Measurements from ENCODE around the gene ENG.

Gene ENG

GRCh38 chr9:127814619-127815511 lies 39.6 kb downstream of the ENG start:
- DNase-seq (ENCODE audit: low read depth), result no peak

GRCh38 chr9:127813686-127814226 lies 40.7 kb downstream of the ENG start:
- DNase-seq (ENCODE audit: low read depth), result no peak

GRCh38 chr9:127812936-127813675 lies 41.4 kb downstream of the ENG start:
- no peak for DNase-seq (ENCODE audit: low read depth)

GRCh38 chr9:127812011-127812410 lies 42.4 kb downstream of the ENG start:
- DNase-seq (ENCODE audit: low read depth), result no peak

GRCh38 chr9:127810378-127811187 lies 43.9 kb downstream of the ENG start:
- DNase-seq (ENCODE audit: low read depth), result no peak

DNA sequence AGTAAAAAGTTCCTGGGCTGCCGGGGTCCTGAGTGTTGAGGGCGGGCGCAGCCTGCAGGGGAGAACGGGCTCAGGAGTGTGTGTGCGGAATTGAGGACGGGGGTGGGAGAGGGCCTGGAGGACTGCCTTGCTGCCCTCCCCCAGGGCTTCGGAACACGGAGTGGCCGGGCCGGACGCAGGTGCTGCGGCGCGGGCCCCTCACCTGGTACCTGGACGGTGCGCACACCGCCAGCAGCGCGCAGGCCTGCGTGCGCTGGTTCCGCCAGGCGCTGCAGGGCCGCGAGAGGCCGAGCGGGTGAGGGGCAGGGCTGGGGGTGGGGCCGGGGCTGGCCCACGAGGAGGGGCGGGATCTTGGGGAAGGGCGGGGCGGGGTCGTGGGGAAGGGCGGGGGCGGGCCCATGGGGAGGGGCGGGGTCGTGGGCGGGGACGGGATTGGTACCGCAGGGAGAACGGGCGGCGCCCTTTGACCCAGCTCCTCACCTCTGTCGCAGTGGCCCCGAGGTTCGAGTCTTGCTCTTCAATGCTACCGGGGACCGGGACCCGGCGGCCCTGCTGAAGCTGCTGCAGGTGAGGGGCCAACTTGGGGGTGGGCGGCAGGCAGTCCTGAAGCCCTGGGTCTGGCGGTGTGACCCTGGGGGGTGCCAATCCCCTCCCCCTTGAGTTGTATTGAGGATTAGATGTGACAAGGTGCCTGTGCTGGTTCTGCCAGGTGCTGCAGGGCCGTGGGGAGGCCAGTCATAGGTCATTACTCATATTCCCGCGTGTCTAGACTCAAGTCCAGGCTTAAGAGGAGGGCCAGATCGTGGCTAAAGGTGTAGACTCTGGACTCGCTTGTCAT lies 44.7 kb downstream of the ENG start:
- no peak for DNase-seq (ENCODE audit: low read depth)

GRCh38 chr9:127809002-127809539 lies 45.4 kb downstream of the ENG start:
- DNase-seq (ENCODE audit: low read depth), result no peak

DNA sequence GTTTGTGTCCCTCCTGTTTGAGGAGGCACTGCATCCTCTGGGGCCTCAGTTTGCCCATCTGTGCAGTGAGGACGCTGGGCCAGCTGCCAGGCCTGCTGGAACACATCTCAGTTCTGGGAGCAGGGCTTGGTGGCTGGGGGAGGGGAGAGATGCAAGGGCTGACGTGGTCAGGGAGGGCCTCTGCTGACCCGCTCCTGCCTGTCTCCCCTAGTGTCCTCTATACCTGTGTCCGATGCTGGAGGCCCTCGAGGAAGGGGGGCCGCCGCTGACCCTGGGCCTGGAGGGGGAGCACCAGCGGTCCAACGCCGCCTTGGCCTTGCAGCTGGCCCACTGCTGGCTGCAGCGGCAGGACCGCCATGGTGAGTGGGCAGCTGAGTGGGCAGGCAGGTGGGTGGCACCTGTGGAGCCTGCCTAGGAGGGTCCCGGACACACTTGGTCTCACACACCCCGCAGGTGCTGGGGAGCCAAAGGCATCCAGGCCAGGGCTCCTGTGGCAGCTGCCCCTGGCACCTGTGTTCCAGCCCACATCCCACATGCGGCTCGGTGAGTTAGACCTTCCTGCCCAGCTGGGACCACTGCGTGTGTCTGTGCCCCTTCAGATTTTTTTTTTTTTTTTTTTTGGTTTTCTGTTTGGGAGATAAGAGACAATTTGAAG lies 46.0 kb downstream of the ENG start:
- no peak for DNase-seq (ENCODE audit: low read depth)

GRCh38 chr9:127806871-127807270 lies 47.6 kb downstream of the ENG start:
- no peak for DNase-seq (ENCODE audit: low read depth)

DNA sequence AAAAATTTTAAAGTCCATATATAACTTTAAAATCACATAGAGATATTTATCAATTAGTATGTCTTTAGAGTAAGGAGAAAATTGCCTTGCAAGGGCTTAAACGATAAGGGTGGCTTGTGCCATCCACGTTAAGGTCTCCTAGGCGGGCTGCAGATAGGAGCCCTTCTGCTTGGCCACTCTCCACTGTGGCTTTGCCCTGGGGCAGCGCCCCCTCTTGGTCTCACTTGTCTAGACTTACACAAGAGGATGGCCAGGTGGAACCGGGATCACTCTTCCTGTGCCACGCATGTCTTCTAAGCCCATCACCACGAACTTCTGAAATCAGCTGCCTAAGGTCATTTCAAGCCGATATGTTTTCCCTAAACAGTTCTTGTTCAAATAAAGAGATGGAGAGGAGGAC lies 48.8 kb downstream of the ENG start:
- no peak for DNase-seq (ENCODE audit: low read depth)

- DNase-seq (ENCODE audit: low read depth), result no peak
Observed at GRCh38 chr9:127803507-127804352, 50.7 kb downstream of the ENG start.

- DNase-seq (ENCODE audit: low read depth), result peak; percentile 76
Observed at GRCh38 chr9:127802576-127803443, 51.6 kb downstream of the ENG start, which contains the start of gene FPGS. Gene FPGS, plus strand, starts transcription at chr9:127802882. Its CDS starts 43 bp downstream, at chr9:127802925.

DNA sequence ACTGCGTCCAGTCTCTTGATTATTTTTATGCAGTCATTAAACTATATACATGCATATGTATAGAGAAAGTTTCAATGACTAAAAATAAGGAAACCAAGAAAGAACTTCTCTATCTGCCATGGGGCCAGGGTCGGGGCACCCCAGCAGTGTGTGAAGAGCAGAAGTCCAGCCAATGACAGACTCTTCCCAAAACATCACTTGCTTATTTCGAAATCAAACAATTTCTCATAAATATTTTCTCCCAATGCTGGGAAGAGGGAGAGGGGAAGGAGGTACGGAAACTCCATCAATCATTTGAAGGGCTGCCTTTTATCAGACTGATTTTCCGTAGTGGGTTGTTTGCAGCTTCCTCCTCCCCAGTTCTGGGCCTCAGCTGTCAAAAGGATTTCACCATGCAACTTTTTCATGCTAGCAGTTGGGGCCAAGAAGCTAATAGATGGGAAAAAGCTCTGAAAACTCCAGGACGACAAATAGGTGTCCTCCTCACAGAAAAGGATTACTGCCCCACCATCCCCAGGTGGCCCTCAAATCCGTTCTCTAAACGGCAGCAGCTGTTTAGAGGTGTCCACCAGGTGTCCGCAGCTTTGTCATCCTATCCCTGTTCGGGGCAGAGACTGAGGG lies 52.4 kb downstream of the ENG start:
- no peak for DNase-seq (ENCODE audit: low read depth)

- DNase-seq (ENCODE audit: low read depth), result no peak
Observed at GRCh38 chr9:127796852-127797370, 57.5 kb downstream of the ENG start.

DNA sequence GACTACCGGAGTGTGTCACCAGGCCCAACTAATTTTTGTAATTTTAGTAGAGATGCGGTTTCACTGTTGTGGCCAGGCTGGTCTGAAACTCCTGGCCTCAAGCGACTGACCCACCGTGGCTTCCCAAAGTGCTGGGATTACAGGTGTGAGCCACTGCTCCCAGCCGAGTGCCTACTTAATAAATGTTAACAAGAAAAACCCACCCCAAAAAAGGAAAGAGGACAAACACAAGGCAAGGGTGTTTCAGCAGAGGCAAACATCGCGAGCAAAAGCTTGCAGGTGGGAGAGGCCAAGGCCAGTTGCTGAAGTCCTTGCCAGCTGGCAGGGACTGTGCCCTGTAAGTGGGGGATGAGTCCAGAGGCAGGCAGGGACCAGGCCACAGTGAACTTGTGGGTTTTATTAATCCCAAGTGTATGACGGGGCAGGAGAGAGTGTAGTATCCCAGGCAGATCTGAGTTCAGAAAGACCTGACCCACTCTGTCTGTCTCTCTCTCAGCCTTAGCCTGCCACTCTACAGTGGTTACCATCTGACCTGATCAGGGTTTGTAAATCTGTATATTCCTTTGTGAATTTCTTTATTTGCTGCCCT lies 58.1 kb downstream of the ENG start:
- DNase-seq (ENCODE audit: low read depth), result no peak

DNA sequence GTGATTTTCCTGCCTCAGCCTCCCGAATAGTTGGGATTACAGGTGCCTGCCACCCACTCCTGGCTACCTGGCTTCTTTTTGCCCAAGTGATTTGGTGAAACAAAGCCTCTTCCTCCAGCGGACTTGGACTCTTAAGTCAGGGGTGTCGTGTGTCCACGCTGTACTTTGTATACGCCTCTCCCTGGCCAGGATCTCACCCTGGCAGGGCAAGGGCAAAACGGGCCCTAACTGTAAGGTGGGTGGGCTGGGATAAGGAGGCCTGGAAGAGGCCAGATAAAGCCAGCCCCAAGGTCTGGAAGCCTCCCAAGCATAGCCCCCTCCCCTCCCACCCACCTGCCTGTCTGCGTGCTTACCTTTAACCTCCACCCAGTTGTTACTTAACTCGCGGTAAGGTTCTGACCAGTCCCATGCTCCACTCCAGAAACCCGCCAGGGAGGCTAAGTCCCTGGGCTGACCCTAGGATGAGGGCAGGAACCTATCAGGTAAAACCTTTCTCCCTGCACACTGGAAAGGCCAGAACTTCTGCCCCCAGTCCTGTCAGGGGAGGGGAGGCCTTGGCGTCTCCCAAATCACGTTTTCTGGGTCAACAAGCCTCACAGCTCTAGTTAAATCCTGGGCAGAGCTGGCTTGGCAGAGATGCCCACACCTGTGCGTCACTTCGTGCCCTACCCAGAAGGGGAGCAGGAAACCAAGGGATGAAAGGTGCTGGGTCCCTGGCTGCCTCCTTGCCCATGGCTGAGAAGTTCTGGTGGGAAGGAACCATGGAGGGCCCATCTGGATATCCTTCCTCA lies 60.3 kb downstream of the ENG start:
- no peak for DNase-seq (ENCODE audit: low read depth)

Measured in activated T-helper 9 cell treated with anti-CD3 and anti-CD28 coated beads, Interleukin-2, amount 50 U/mL, for 16 hours (primary cell).